HEK293 (cell line): Measurements from ENCODE around the gene PABPN1L.

Experiments used
- KLF16 ChIP-seq: fragments of 450-650 bp; formaldehyde crosslinking; IDR thresholded peaks from 2 replicates; pipeline ENCODE4 v1.5.1; 2017; ENCODE audit warnings: missing biosample characterization, missing genetic modification characterization
- SCRT2 ChIP-seq: fragments of 450-650 bp; formaldehyde crosslinking; IDR thresholded peaks from 2 replicates; pipeline ENCODE4 v1.5.1; 2016; ENCODE audit warnings: missing biosample characterization, missing genetic modification characterization
- ZNF677 ChIP-seq: fragments of 450-650 bp; IDR thresholded peaks from 2 replicates; pipeline ENCODE4 v1.5.0; 2018; ENCODE audit warnings: missing biosample characterization, mild to moderate bottlenecking, missing genetic modification characterization, moderate library complexity
- ZNF830 ChIP-seq: fragments of 450-650 bp; IDR thresholded peaks from 2 replicates; pipeline ENCODE4 v1.5.0; 2018; ENCODE audit warnings: missing biosample characterization, missing genetic modification characterization, low read depth, mild to moderate bottlenecking, moderate library complexity
- ZNF837 ChIP-seq: fragments of 450-650 bp; formaldehyde crosslinking; IDR thresholded peaks from 2 replicates; pipeline ENCODE4 v1.5.1; 2016; ENCODE audit warnings: missing biosample characterization, missing genetic modification characterization
- TF ChIP-seq, protein P1 (sequence below): fragments of 450-650 bp; formaldehyde crosslinking; IDR thresholded peaks from 2 replicates; pipeline ENCODE4 v1.5.0; 2017; ENCODE audit warnings: missing biosample characterization, missing genetic modification characterization, borderline replicate concordance
- TF ChIP-seq, protein P2 (sequence below): fragments of 450-650 bp; formaldehyde crosslinking; IDR thresholded peaks from 2 replicates; pipeline ENCODE4 v1.5.1; 2016; ENCODE audit warnings: missing biosample characterization, missing genetic modification characterization
- TF ChIP-seq, protein P3 (sequence below): fragments of 450-650 bp; formaldehyde crosslinking; IDR thresholded peaks from 2 replicates; pipeline ENCODE4 v1.5.1; 2016; ENCODE audit warnings: missing biosample characterization, missing genetic modification characterization

DNA sequence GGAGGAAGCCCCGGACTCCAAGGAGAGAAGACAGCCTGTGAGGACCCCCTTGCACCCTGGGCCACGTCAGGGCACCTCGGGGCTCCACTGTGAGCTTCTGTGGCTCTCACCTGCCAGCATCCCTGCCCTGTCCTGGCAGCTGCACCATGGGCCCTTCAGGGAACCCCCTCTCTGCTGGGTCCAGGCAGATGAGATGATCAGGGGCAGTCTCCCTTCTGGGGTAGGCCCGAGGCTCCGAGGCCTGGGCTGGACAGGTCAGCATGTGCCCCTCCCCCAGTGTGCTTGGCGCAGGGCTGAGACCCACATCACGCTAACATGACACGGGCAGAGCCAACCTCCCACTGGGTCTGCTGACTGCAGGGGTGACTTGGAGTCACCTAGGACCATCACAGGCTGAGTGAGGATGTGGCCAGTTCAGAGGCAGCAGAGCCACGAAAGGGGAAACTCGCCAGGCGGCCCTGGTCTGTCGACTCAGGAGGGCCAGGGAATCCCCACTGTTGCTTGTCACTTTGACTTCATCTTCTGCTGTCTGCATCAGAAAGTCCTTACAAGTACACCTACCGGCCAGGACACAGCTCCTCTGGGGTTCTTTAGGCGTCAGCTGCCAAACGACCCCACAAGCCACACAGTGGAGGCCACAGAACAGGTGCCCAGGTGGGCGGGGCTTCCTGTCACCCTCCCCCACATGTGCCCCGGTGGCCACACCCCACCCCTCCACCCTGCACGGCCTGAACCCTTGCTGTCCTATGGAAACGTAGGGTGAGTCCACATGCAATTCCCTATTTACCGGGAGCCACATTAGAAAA lies 12.0 kb downstream of the PABPN1L start:
- TF ChIP-seq, protein P1, sequence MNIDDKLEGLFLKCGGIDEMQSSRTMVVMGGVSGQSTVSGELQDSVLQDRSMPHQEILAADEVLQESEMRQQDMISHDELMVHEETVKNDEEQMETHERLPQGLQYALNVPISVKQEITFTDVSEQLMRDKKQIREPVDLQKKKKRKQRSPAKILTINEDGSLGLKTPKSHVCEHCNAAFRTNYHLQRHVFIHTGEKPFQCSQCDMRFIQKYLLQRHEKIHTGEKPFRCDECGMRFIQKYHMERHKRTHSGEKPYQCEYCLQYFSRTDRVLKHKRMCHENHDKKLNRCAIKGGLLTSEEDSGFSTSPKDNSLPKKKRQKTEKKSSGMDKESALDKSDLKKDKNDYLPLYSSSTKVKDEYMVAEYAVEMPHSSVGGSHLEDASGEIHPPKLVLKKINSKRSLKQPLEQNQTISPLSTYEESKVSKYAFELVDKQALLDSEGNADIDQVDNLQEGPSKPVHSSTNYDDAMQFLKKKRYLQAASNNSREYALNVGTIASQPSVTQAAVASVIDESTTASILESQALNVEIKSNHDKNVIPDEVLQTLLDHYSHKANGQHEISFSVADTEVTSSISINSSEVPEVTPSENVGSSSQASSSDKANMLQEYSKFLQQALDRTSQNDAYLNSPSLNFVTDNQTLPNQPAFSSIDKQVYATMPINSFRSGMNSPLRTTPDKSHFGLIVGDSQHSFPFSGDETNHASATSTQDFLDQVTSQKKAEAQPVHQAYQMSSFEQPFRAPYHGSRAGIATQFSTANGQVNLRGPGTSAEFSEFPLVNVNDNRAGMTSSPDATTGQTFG: no peak
- TF ChIP-seq ZNF677 (tag by site-specific recombination) (no peak), ZNF837 (no peak), ZNF830 (tag by site-specific recombination) (no peak), SCRT2 (tag by site-specific recombination) (no peak), KLF16 (no peak)
- TF ChIP-seq, protein P2, sequence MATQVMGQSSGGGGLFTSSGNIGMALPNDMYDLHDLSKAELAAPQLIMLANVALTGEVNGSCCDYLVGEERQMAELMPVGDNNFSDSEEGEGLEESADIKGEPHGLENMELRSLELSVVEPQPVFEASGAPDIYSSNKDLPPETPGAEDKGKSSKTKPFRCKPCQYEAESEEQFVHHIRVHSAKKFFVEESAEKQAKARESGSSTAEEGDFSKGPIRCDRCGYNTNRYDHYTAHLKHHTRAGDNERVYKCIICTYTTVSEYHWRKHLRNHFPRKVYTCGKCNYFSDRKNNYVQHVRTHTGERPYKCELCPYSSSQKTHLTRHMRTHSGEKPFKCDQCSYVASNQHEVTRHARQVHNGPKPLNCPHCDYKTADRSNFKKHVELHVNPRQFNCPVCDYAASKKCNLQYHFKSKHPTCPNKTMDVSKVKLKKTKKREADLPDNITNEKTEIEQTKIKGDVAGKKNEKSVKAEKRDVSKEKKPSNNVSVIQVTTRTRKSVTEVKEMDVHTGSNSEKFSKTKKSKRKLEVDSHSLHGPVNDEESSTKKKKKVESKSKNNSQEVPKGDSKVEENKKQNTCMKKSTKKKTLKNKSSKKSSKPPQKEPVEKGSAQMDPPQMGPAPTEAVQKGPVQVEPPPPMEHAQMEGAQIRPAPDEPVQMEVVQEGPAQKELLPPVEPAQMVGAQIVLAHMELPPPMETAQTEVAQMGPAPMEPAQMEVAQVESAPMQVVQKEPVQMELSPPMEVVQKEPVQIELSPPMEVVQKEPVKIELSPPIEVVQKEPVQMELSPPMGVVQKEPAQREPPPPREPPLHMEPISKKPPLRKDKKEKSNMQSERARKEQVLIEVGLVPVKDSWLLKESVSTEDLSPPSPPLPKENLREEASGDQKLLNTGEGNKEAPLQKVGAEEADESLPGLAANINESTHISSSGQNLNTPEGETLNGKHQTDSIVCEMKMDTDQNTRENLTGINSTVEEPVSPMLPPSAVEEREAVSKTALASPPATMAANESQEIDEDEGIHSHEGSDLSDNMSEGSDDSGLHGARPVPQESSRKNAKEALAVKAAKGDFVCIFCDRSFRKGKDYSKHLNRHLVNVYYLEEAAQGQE (tag by site-specific recombination): no peak
- TF ChIP-seq, protein P3, sequence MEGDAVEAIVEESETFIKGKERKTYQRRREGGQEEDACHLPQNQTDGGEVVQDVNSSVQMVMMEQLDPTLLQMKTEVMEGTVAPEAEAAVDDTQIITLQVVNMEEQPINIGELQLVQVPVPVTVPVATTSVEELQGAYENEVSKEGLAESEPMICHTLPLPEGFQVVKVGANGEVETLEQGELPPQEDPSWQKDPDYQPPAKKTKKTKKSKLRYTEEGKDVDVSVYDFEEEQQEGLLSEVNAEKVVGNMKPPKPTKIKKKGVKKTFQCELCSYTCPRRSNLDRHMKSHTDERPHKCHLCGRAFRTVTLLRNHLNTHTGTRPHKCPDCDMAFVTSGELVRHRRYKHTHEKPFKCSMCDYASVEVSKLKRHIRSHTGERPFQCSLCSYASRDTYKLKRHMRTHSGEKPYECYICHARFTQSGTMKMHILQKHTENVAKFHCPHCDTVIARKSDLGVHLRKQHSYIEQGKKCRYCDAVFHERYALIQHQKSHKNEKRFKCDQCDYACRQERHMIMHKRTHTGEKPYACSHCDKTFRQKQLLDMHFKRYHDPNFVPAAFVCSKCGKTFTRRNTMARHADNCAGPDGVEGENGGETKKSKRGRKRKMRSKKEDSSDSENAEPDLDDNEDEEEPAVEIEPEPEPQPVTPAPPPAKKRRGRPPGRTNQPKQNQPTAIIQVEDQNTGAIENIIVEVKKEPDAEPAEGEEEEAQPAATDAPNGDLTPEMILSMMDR (tag by site-specific recombination): no peak
